ENCODE measurements around the gene SNRNP70.
"Not testable (repeated sequence)": the region's sequence is repeated elsewhere in the genome, so short reads cannot be mapped to it uniquely, and the experiment has no call there.

Gene SNRNP70

GRCh38 chr19:49141352-49141751, 56.1 kb downstream of the SNRNP70 start:
- no peak for TF ChIP-seq CTCF (IDR thresholded peaks at IDR 0.05; ENCODE audit: low read depth, low read length)
- no peak overlapping the region for H3K4me3 ChIP-seq (ENCODE audit: low read depth, low read length)

GRCh38 chr19:49142866-49143335, 57.6 kb downstream of the SNRNP70 start:
- peak overlapping the region; percentile 76 for H3K4me3 ChIP-seq (ENCODE audit: low read depth, low read length)
- TF ChIP-seq CTCF (IDR thresholded peaks at IDR 0.05; ENCODE audit: low read depth, low read length) = no peak

GRCh38 chr19:49145573-49146407, 60.5 kb downstream of the SNRNP70 start:
- peak; percentile 76 for TF ChIP-seq CTCF (IDR thresholded peaks at IDR 0.05; ENCODE audit: low read depth, low read length)
- H3K4me3 ChIP-seq (ENCODE audit: low read depth, low read length) = peak overlapping the region; percentile 44; the same call in 1 of the 2 replicates

GRCh38 chr19:49146408-49146770, 61.1 kb downstream of the SNRNP70 start:
- not testable (repeated sequence) for H3K4me3 ChIP-seq (ENCODE audit: low read depth, low read length)

GRCh38 chr19:49148044-49148682, 62.9 kb downstream of the SNRNP70 start:
- H3K4me3 ChIP-seq (ENCODE audit: low read depth, low read length) = no peak overlapping the region
- TF ChIP-seq CTCF (IDR thresholded peaks at IDR 0.05; ENCODE audit: low read depth, low read length) = no peak

- TF ChIP-seq CTCF (IDR thresholded peaks at IDR 0.05; ENCODE audit: low read depth, low read length) = no peak
- peak overlapping the region; percentile 75 for H3K4me3 ChIP-seq (ENCODE audit: low read depth, low read length)
Observed at GRCh38 chr19:49148784-49149651, 63.8 kb downstream of the SNRNP70 start.

GRCh38 chr19:49149652-49150105, 64.4 kb downstream of the SNRNP70 start:
- TF ChIP-seq CTCF (IDR thresholded peaks at IDR 0.05; ENCODE audit: low read depth, low read length) = no peak
- H3K4me3 ChIP-seq (ENCODE audit: low read depth, low read length) = peak overlapping the region; percentile 75

All from WI38 (cell line).